ENCODE results near the gene GFRA3.

- no peak for TF ChIP-seq POLR2AphosphoS5 (IDR thresholded peaks at IDR 0.05; ENCODE audit: borderline replicate concordance, low read depth, low read length)
- TF ChIP-seq EZH2 (IDR thresholded peaks at IDR 0.05): no peak
- TF ChIP-seq FOXP2 (optimal IDR thresholded peaks at IDR 0.05; ENCODE audit: control extremely low read depth, extremely low read length, insufficient read depth): no peak
These were observed 2.1 kb upstream of the GFRA3 start for GRCh38 chr5:138276402-138277054.
